Muscle of leg (tissue), 11 donors: Measurements from ENCODE around the gene CIP2A. TPM values are rescaled to one million over a fixed set of nuclear protein-coding genes. Genes with fewer than 3 reads are reported as not detected.

ENCODE experiments used
- DNase-seq: peaks from one replicate; pipeline ENCODE4 v3.0.0; 2013
- H3K27ac ChIP-seq: one replicate; pipeline ENCODE4 v1.5.1; 2013; ENCODE audit warnings: mild to moderate bottlenecking, low read length, control low read depth
- H3K27me3 ChIP-seq: one replicate; pipeline ENCODE4 v1.6.1; 2013; ENCODE audit warnings: low read length; ENCODE audit not compliant: control insufficient read depth, insufficient read depth
- H3K36me3 ChIP-seq: one replicate; pipeline ENCODE4 v1.6.1; 2013; ENCODE audit warnings: low read length; ENCODE audit not compliant: control insufficient read depth, insufficient read depth
- H3K4me1 ChIP-seq: one replicate; pipeline ENCODE4 v1.6.1; 2013; ENCODE audit warnings: low read length; ENCODE audit not compliant: control insufficient read depth, insufficient read depth
- H3K4me3 ChIP-seq: one replicate; pipeline ENCODE4 v1.5.1; 2013; ENCODE audit warnings: low read length, control low read depth
- H3K9me3 ChIP-seq: replicated peaks from 2 replicates; pipeline ENCODE4 v1.6.1; 2013; ENCODE audit warnings: low read depth, low read length; ENCODE audit not compliant: control insufficient read depth
- WGBS: methylation state at CpG from one replicate; pipeline ENCODE4 v1.1.5; 2013; ENCODE audit warnings: missing lambda C conversion rate; ENCODE audit not compliant: insufficient coverage; 5-methylcytosine and 5-hydroxymethylcytosine counted together
- polyA plus RNA-seq, 8 donors: library from polyadenylated mRNA; unstranded; fragments of 120-200 nt; gene quantifications; one replicate each; pipeline versions ENCODE4 v1.2.1 to v1.2.3, GENCODE V29; 2013; ENCODE audit warnings: inconsistent platforms in 1 of 8, low replicate concordance in 1 of 8; ENCODE audit not compliant: insufficient read length in 8 of 8, insufficient read depth in 1 of 8
- total RNA-seq: library from RNA; stranded (reverse); fragments of 120-200 nt; gene quantifications from one replicate; pipeline ENCODE4 v1.2.4, GENCODE V29; 2013

CIP2A gene
- total and polyA plus RNA-seq, 9 donors, result 6.2 to 12.7 (median 10.0) TPM

- Histone ChIP-seq H3K9me3 (no peaks in the 10 kb centered on the region), H3K36me3 (no peaks in the 10 kb centered on the region)
- 78% methylated on average over 1 of the region's 1 CpG for WGBS
These were observed 88.5 kb downstream of the CIP2A start for GRCh38 chr3:108500728-108501127.

More at GRCh38 chr3:108500728-108501127, 88.5 kb downstream of the CIP2A start:
- H3K27me3 ChIP-seq, result no peaks in the 10 kb centered on the region
- H3K4me1 ChIP-seq, result no peaks in the 10 kb centered on the region
- H3K27ac ChIP-seq, result no peak overlapping the region
- no peak overlapping the region for H3K4me3 ChIP-seq
- no peak for DNase-seq

Other genes starting within 250 kb of the CIP2A start
- 0.44 TPM for gene MYH15, start 78.8 kb downstream of the CIP2A start, total RNA-seq
- 1 to 10 TPM in 1 of 8 donors, under 1 TPM in 7; 0.27 to 1.1 (median 0.54) TPM for gene MYH15, start 78.8 kb downstream of the CIP2A start, polyA plus RNA-seq
- 16.6 TPM for gene DZIP3, start 284 bp upstream of the CIP2A start, total RNA-seq
- 10 to 100 TPM; 12.6 to 21.8 (median 17.5) TPM for gene DZIP3, start 284 bp upstream of the CIP2A start, polyA plus RNA-seq
- not detected for gene RETNLB, start 168.0 kb upstream of the CIP2A start, total RNA-seq
- under 1 TPM in 1 of 8 donors, not detected in 7; 0.50 TPM for gene RETNLB, start 168.0 kb upstream of the CIP2A start, polyA plus RNA-seq
- gene TRAT1, start 233.3 kb upstream of the CIP2A start, total RNA-seq, result 0.09 TPM
- gene TRAT1, start 233.3 kb upstream of the CIP2A start, polyA plus RNA-seq, result under 1 TPM in 4 of 8 donors, not detected in 4; 0.07 to 0.20 (median 0.14) TPM